B cell (primary cell): Measurements from ENCODE around the gene MRPL23. TPM values are rescaled to one million over a fixed set of nuclear protein-coding genes. Genes with fewer than 3 reads are reported as not detected.

ENCODE experiments used
- ATAC-seq: fragments of 200-7000 bp; cut with Tn5 transposase; one replicate; pipeline ENCODE4 v1.10.0; 2021; ENCODE audit warnings: low read depth, mild to moderate bottlenecking, moderate number of reproducible peaks, moderate library complexity
- CTCF ChIA-PET: fragments of 350-600 bp; sonication (Branson Sonifier 250); formaldehyde crosslinking; loops from one replicate; lab custom pipeline; 2021; ENCODE audit warnings: antibody characterized with exemption, inconsistent platforms; lab: Charles Lee
- POLR2A ChIA-PET: fragments of 350-600 bp; sonication (Branson Sonifier 250); formaldehyde crosslinking; loops from one replicate; lab custom pipeline; 2021; ENCODE audit warnings: antibody characterized with exemption; lab: Charles Lee
- DNase-seq: peaks from one replicate; pipeline ENCODE4 v3.0.0; 2013
- H2AFZ ChIP-seq: 2 replicates; pipeline ENCODE4 v1.6.1; 2012; ENCODE audit warnings: mild to moderate bottlenecking, low read depth, low read length; ENCODE audit not compliant: insufficient read depth, poor library complexity, severe bottlenecking
- H3K27ac ChIP-seq, 2 donors: 1 replicate in 1 of 2; 2 replicates in 1 of 2; pipeline ENCODE4 v1.5.1; 2012 to 2013; ENCODE audit warnings: low read length in 2 of 2, mild to moderate bottlenecking in 2 of 2, moderate library complexity in 1 of 2
- H3K27me3 ChIP-seq, 4 experiments: fragments of 200-600 bp in 1 of 4; sonication (generic) in 1 of 4; replicated peaks in 1 of 4; 1 replicate in 2 of 4; 2 replicates in 2 of 4; pipeline versions ENCODE4 v1.6.1 to v1.7.0; 2013 to 2016; ENCODE audit warnings: low read length in 3 of 4, mild to moderate bottlenecking in 2 of 4, mixed read lengths in 1 of 4, moderate library complexity in 1 of 4; ENCODE audit not compliant: insufficient read depth in 4 of 4, control insufficient read depth in 3 of 4; ENCODE audit errors: control extremely low read depth in 1 of 4
- H3K36me3 ChIP-seq, 2 experiments: replicated peaks in 1 of 2; 1 replicate in 1 of 2; 2 replicates in 1 of 2; pipeline versions ENCODE4 v1.6.1 to v1.7.1; 2013; ENCODE audit warnings: low read length in 1 of 2; ENCODE audit not compliant: insufficient read depth in 2 of 2, control insufficient read depth in 1 of 2; ENCODE audit errors: control extremely low read depth in 1 of 2, extremely low read depth in 1 of 2
- H3K4me1 ChIP-seq, 2 donors: fragments of 200-600 bp in 1 of 2; sonication (generic) in 1 of 2; 1 replicate in 1 of 2; 2 replicates in 1 of 2; pipeline versions ENCODE4 v1.5.1 to v1.6.1; 2013 to 2017; ENCODE audit warnings: low read length in 2 of 2; ENCODE audit not compliant: control insufficient read depth in 2 of 2, insufficient read depth in 2 of 2
- H3K4me2 ChIP-seq: replicated peaks from 2 replicates; pipeline ENCODE3; 2012; ENCODE audit warnings: mild to moderate bottlenecking, low read depth, low read length; ENCODE audit not compliant: poor library complexity, severe bottlenecking
- H3K4me3 ChIP-seq, 5 experiments: fragments of 200-600 bp in 1 of 5; sonication (generic) in 1 of 5; 1 replicate in 3 of 5; 2 replicates in 2 of 5; pipeline versions ENCODE4 v1.5.1 to v1.7.0; 2011 to 2016; ENCODE audit warnings: low read length in 4 of 5, mild to moderate bottlenecking in 4 of 5, low read depth in 2 of 5, control low read depth in 1 of 5, moderate library complexity in 1 of 5; ENCODE audit not compliant: insufficient read depth in 1 of 5; ENCODE audit errors: control extremely low read depth in 1 of 5, extremely low read depth in 1 of 5
- H3K79me2 ChIP-seq: fragments of 200-600 bp; sonication (generic); one replicate; pipeline ENCODE4 v1.6.0; 2016; ENCODE audit warnings: low read length; ENCODE audit not compliant: control insufficient read depth, insufficient read depth
- H3K9ac ChIP-seq: fragments of 200-600 bp; sonication (generic); 2 replicates; pipeline ENCODE4 v1.6.1; 2017; ENCODE audit warnings: mild to moderate bottlenecking, low read length, moderate library complexity
- H3K9me3 ChIP-seq, 3 donors: one replicate each; pipeline versions ENCODE4 v1.6.1 to v1.7.1; 2013; ENCODE audit warnings: low read length in 2 of 3; ENCODE audit not compliant: control insufficient read depth in 2 of 3, insufficient read depth in 1 of 3; ENCODE audit errors: control extremely low read depth in 1 of 3
- H4K20me1 ChIP-seq: 2 replicates; pipeline ENCODE4 v1.6.0; 2012; ENCODE audit warnings: mild to moderate bottlenecking, low read length; ENCODE audit not compliant: insufficient read depth, control insufficient read depth, poor library complexity, severe bottlenecking
- H3K27ac Mint-ChIP-seq: one replicate; pipeline ENCODE4 v1.8.0; 2021; ENCODE audit warnings: mixed read lengths
- H3K27me3 Mint-ChIP-seq: one replicate; pipeline ENCODE4 v1.8.0; 2021; ENCODE audit warnings: mixed read lengths
- H3K4me1 Mint-ChIP-seq: one replicate; pipeline ENCODE4 v1.8.0; 2021; ENCODE audit warnings: mixed read lengths
- H3K4me3 Mint-ChIP-seq: one replicate; pipeline ENCODE4 v1.8.0; 2021; ENCODE audit warnings: mixed read lengths
- H3K9me3 Mint-ChIP-seq: one replicate; pipeline ENCODE4 v1.8.0; 2022; ENCODE audit warnings: mixed read lengths; ENCODE audit not compliant: insufficient read depth
- EZH2 ChIP-seq: IDR thresholded peaks from 2 replicates; pipeline ENCODE4 v1.6.1; 2012; ENCODE audit warnings: borderline replicate concordance, low read depth, mild to moderate bottlenecking, moderate library complexity, low read length; ENCODE audit not compliant: insufficient read depth, poor library complexity, severe bottlenecking
- WGBS: methylation state at CpG from one replicate; pipeline ENCODE4 v1.1.5; 2013; ENCODE audit warnings: missing lambda C conversion rate; ENCODE audit not compliant: insufficient coverage; 5-methylcytosine and 5-hydroxymethylcytosine counted together
- intact Hi-C: fragments of 100-400 bp; cut with micrococcal nuclease; formaldehyde crosslinking; loops from one replicate; pipeline ENCODE4 v1.10.0; 2022
- polyA plus RNA-seq: library from polyadenylated mRNA; depleted of rRNA; stranded (reverse); fragments of >200 nt; gene quantifications from 2 replicates; pipeline ENCODE4 v1.2.3, GENCODE V29; 2012
- total RNA-seq, 2 donors: library from RNA; stranded (reverse); fragments of 120-200 nt in 1 of 2; gene quantifications; 1 replicate in 1 of 2; 2 replicates in 1 of 2; pipeline versions ENCODE4 v1.2.3 to v1.2.4, GENCODE V29; 2013 to 2022
- TF ChIP-seq, protein P1 (sequence below): fragments of 200-600 bp; IDR thresholded peaks from one replicate; pipeline ENCODE4 v1.8.0; 2022; ENCODE audit warnings: antibody characterized with exemption, mild to moderate bottlenecking

The MRPL23 gene
- total and polyA plus RNA-seq, 2 donors (not counting 1 experiment from before 2014, with no cell fraction given) = 47.8 to 63.2 TPM

DNA sequence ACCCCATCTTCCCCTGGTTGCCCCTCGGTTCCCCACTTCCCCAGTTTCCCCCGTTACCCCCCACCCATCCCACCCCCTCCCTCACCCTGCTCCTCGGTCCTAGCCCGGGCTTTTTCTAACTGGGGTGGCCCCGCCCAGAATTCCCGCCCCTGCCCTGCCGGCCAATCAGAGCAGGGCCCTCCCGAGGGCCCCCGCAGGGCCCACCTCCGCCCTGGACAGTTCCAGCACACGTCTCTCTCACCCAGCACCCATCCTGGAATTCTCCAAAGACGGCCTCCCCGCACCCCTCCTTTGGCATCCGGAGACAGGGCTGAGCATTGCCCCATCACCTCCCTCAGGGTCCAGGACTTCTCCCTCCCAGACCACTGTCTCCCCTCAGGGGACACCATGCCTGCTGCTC is 50.6 kb downstream of the MRPL23 start, which contains the start of gene H19:
TSS of gene H19 (minus strand) at position 88 of the 400 bp plus-strand sequence.
- no peaks in the 10 kb centered on the region for H3K9me3 Mint-ChIP-seq
- no peak within 1 kb of the TSS for H3K27ac ChIP-seq
- no peaks in the 10 kb centered on the region for H3K4me1 ChIP-seq
- no peak within 1 kb of the TSS for H3K4me3 ChIP-seq
- no peaks in the 10 kb centered on the region for H3K36me3 ChIP-seq
- H3K27ac Mint-ChIP-seq = no peak within 1 kb of the TSS
- intact Hi-C loops = no loop called here
- no peaks in the 10 kb centered on the region for H4K20me1 ChIP-seq
- no peaks in the 10 kb centered on the region for H3K27me3 ChIP-seq
- WGBS = no CpG with 5 or more reads among the region's 14 CpGs
- H3K79me2 ChIP-seq = no peaks in the 10 kb centered on the region
- DNase-seq (no peak), ATAC-seq (no peak)
- no peak within 1 kb of the TSS for H3K9ac ChIP-seq
- ChIA-PET CTCF (interaction anchor here (0.7 to 1.7 kb wide), 4 partner anchors 99 to 345 kb away, joined by 3 to 14 read pairs (median 3); no protein-coding TSS in a partner anchor), POLR2A (no interaction called here)
- no peak for TF ChIP-seq EZH2
- TF ChIP-seq, protein P1, sequence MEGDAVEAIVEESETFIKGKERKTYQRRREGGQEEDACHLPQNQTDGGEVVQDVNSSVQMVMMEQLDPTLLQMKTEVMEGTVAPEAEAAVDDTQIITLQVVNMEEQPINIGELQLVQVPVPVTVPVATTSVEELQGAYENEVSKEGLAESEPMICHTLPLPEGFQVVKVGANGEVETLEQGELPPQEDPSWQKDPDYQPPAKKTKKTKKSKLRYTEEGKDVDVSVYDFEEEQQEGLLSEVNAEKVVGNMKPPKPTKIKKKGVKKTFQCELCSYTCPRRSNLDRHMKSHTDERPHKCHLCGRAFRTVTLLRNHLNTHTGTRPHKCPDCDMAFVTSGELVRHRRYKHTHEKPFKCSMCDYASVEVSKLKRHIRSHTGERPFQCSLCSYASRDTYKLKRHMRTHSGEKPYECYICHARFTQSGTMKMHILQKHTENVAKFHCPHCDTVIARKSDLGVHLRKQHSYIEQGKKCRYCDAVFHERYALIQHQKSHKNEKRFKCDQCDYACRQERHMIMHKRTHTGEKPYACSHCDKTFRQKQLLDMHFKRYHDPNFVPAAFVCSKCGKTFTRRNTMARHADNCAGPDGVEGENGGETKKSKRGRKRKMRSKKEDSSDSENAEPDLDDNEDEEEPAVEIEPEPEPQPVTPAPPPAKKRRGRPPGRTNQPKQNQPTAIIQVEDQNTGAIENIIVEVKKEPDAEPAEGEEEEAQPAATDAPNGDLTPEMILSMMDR = no peak
- no peaks in the 10 kb centered on the region for H3K4me1 Mint-ChIP-seq
- no peak within 1 kb of the TSS for H3K4me2 ChIP-seq
- no peak within 1 kb of the TSS for H3K4me3 Mint-ChIP-seq
- no peaks in the 10 kb centered on the region for H3K9me3 ChIP-seq
- no peak within 1 kb of the TSS for H2AFZ ChIP-seq
- H3K27me3 Mint-ChIP-seq = no peaks in the 10 kb centered on the region

DNA sequence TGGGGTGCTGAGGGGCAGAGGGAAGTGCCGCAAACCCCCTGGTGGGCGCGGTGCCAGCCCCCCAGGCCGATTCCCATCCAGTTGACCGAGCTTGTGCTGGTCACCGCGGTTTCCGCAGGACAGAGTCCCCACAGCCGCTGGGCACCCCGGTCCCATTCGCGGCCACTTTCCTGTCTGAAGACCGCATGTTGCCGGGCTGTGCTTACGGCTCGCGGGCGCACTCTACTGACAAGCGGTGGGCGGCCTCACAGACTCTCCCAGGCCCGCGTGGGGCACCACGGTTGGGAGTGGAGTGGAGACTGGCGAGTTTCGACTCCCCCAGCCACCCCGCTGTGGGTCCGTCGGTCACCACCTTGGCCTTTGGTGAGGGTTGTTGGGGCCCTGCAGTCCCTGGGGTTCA is 51.2 kb downstream of the MRPL23 start:
- no peaks in the 10 kb centered on the region for H3K9me3 ChIP-seq
- intact Hi-C loops = no loop called here
- no peak overlapping the region for H3K27ac ChIP-seq
- WGBS = no CpG with 5 or more reads among the region's 28 CpGs
- no peaks in the 10 kb centered on the region for H3K79me2 ChIP-seq
- ChIA-PET POLR2A (no interaction called here), CTCF (interaction anchor here (0.7 to 1.3 kb wide), 2 partner anchors 99 to 116 kb away, joined by 3 read pairs; no protein-coding TSS in a partner anchor)
- no peaks in the 10 kb centered on the region for H3K4me1 ChIP-seq
- H3K4me2 ChIP-seq = no peak overlapping the region
- H3K27me3 Mint-ChIP-seq = no peaks in the 10 kb centered on the region
- H2AFZ ChIP-seq = no peak overlapping the region
- no peaks in the 10 kb centered on the region for H3K36me3 ChIP-seq
- H3K4me3 ChIP-seq = no peak overlapping the region
- H3K27ac Mint-ChIP-seq = no peak overlapping the region
- H4K20me1 ChIP-seq = no peaks in the 10 kb centered on the region
- ATAC-seq = no peak
- H3K27me3 ChIP-seq = no peaks in the 10 kb centered on the region
- H3K4me3 Mint-ChIP-seq = no peak overlapping the region
- no peaks in the 10 kb centered on the region for H3K4me1 Mint-ChIP-seq
- TF ChIP-seq, protein P1 = no peak
- TF ChIP-seq EZH2 = no peak
- no peak for DNase-seq
- no peak overlapping the region for H3K9ac ChIP-seq
- H3K9me3 Mint-ChIP-seq = no peaks in the 10 kb centered on the region
